Activated CD4-positive, alpha-beta T cell treated with anti-CD3 and anti-CD28 coated beads for 36 hours (primary cell): Measurements from ENCODE around the gene AFAP1. TPM values are rescaled to one million over a fixed set of nuclear protein-coding genes. Genes with fewer than 3 reads are reported as not detected.

Experiments
- ATAC-seq: fragments of 200-7000 bp; cut with Tn5 transposase; one replicate; pipeline ENCODE4 v1.10.0; 2021; ENCODE audit warnings: mild to moderate bottlenecking, moderate library complexity
- CTCF ChIA-PET: fragments of 350-600 bp; sonication (Branson Sonifier 250); formaldehyde crosslinking; loops from one replicate; lab custom pipeline; 2021; ENCODE audit warnings: antibody characterized with exemption; lab: Charles Lee
- POLR2A ChIA-PET: fragments of 350-600 bp; sonication (Branson Sonifier 250); formaldehyde crosslinking; loops from one replicate; lab custom pipeline; 2021; ENCODE audit warnings: antibody characterized with exemption, inconsistent platforms; lab: Charles Lee
- DNase-seq: peaks from one replicate; pipeline ENCODE4 v3.0.0-alpha.2; 2020
- H3K27ac Mint-ChIP-seq: one replicate; pipeline ENCODE4 v1.8.0; 2021; ENCODE audit warnings: mixed read lengths
- H3K27me3 Mint-ChIP-seq: one replicate; pipeline ENCODE4 v1.8.0; 2021; ENCODE audit warnings: mixed read lengths
- H3K36me3 Mint-ChIP-seq: one replicate; pipeline ENCODE4 v1.8.0; 2021; ENCODE audit warnings: low read depth, mixed read lengths
- H3K4me1 Mint-ChIP-seq: one replicate; pipeline ENCODE4 v1.8.0; 2021; ENCODE audit warnings: mixed read lengths
- H3K4me3 Mint-ChIP-seq: one replicate; pipeline ENCODE4 v1.8.0; 2021; ENCODE audit warnings: mild to moderate bottlenecking, moderate library complexity, mixed read lengths
- H3K9me3 Mint-ChIP-seq: one replicate; pipeline ENCODE4 v1.8.0; 2021; ENCODE audit warnings: low read depth, mixed read lengths
- intact Hi-C, 2 experiments: fragments of 100-400 bp; cut with DNase I in 1 of 2; cut with micrococcal nuclease in 1 of 2; formaldehyde crosslinking; loops; one replicate each; pipeline versions ENCODE4 v1.14.2 to v1.15.1; 2022 to 2024; cut with DNase I, micrococcal nuclease
- total RNA-seq, 2 experiments: library from RNA; stranded (reverse); gene quantifications; one replicate each; pipeline ENCODE4 v1.2.3, GENCODE V29; 2021

Gene AFAP1
- total RNA-seq, 2 experiments from 2014 or later, result 27.1 to 27.2 TPM

DNA sequence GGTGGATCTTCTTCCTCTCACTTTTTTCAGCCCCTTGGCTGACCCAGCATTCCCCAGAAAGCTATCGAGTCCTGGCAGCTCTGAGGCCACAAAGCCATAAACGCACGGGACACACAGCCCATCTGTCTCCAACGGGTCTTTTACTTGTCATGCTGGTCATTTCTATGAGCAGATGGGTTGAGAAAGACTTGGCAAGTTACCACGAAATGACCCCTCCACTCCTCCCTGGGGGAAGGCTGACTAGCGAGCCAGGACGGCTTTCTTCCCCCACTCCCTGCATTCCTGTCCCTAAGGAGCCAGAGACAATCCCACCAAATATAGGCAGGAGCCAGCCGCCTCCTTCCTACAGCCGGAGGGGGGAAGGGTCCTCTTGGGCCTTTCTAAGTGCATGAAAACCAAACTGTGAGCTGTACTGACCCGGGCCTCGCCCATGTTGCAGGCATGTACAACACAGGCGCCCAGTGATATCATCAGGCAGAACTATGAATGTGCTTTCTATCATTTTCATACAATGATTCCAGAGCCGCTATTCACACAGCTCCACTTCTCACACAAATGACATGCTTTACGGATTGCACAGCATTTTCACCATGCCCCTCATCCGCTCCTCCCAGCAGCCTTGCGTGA is 28.6 kb downstream of the AFAP1 start:
- ATAC-seq (no peak), DNase-seq (no peak)
- Mint-ChIP-seq H3K36me3 (peaks cover 4% of the 10 kb centered on the region), H3K9me3 (no peaks in the 10 kb centered on the region), H3K4me3 (no peak overlapping the region), H3K27me3 (no peaks in the 10 kb centered on the region), H3K4me1 (peaks cover 40% of the 10 kb centered on the region), H3K27ac (no peak overlapping the region)
- POLR2A ChIA-PET, result no interaction called here
- intact Hi-C loops, result no loop called here
- CTCF ChIA-PET, result no interaction called here

DNA sequence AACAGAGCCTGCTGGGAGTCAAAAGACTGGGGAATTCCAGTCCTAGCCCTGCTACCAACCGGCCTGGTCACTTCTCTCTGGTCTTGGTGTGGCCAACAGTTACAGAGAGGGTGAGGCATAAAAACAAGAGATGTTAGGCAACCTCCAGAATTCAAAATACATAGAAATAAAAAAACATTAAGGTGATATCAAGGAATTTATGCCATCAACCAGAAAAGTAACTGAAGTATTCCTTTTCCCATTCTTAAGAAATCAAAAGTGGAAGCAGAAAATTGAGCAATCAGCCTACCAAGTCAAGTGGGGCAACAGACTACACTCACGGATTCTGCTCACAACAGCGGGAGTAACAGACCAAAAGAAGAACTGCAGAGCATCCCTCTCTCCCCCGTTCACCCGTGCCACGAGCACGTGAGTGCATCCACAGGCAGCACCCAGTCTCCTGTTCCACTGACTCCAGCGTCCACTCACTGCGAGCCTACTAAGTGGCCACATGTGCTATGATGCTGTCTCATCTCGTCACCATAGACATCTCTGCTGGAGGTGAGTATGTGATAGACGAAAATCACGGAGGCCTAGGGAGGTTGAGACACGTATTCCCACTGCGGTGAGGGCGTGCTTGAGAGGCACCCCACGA is 29.3 kb downstream of the AFAP1 start:
- ChIA-PET CTCF (no interaction called here), POLR2A (no interaction called here)
- intact Hi-C loops, result no loop called here
- DNase-seq (no peak), ATAC-seq (no peak)
- Mint-ChIP-seq H3K4me1 (peaks cover 42% of the 10 kb centered on the region), H3K36me3 (peaks cover 4% of the 10 kb centered on the region), H3K27ac (no peak overlapping the region), H3K4me3 (no peak overlapping the region), H3K9me3 (no peaks in the 10 kb centered on the region), H3K27me3 (no peaks in the 10 kb centered on the region)

DNA sequence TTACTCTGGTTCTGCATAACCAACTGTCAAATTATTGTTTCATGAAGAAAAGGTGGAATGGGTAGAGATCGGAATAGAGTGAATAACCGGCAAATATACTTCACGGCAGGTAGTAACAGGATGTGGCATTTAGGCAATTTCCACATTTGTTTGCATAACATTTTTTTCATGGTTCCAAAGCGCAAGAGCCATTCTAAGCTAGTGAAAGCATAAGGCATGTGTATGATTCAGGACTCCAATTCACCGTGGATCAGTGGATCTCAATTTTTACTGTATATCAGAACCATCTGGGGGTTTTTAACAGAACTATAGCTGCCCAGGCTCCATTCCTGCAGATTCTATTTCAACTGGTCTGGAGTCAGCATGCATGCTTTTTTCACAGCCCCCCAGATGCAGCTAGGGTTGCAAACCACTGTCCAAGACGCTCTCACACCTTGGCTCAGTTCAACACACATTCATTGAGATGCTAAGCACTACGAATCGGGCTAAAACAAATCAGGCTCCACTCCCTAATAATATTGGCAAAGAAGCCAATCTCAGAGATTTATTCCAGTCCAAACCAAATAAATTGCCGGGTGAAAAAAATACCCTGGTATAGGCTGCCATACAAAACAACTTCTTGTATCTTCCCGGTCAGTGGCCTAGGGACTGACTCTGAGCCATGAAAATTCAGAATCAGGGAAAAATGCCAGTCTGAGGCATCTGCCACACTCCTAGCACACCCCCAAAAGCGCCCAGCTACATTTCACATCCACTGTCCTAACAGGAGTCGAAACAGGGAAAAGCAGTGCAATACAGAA is 30.0 kb downstream of the AFAP1 start:
- no peak for DNase-seq
- H3K27ac Mint-ChIP-seq, result no peak overlapping the region
- no peak overlapping the region for H3K4me3 Mint-ChIP-seq
- ChIA-PET POLR2A (no interaction called here), CTCF (interaction anchor here (1.1 to 1.4 kb wide), 3 partner anchors 105 to 174 kb away, joined by 3 to 4 read pairs (median 4); no protein-coding TSS in a partner anchor)
- no peaks in the 10 kb centered on the region for H3K36me3 Mint-ChIP-seq
- ATAC-seq, result no peak
- no peaks in the 10 kb centered on the region for H3K27me3 Mint-ChIP-seq
- intact Hi-C loops, result no loop called here
- H3K9me3 Mint-ChIP-seq, result no peaks in the 10 kb centered on the region
- peaks cover 37% of the 10 kb centered on the region for H3K4me1 Mint-ChIP-seq

DNA sequence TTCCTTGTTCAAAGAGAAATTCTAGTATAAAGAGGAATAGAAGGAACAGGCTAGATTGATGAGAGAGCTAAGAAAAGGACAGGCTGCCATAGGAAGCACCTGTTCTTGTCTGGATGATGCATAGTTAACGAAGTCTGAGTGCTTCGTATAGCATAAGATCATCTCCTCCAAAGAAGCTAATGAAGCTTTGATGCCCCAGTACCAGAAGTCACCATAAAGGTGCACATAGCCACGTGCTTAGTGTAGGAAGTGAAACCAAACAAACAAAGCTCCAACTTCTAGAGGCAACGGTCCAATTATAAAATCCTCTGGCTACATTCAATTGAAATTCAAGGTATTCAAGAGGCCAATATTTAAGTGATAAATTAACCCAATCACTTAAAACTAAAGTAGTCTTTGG is 31.0 kb downstream of the AFAP1 start:
- Mint-ChIP-seq H3K4me1 (peaks cover 43% of the 10 kb centered on the region), H3K27ac (no peak overlapping the region), H3K9me3 (no peaks in the 10 kb centered on the region), H3K36me3 (no peaks in the 10 kb centered on the region), H3K4me3 (no peak overlapping the region), H3K27me3 (no peaks in the 10 kb centered on the region)
- intact Hi-C loops, result no loop called here
- ATAC-seq (no peak), DNase-seq (no peak)
- ChIA-PET POLR2A (no interaction called here), CTCF (interaction anchor here (0.9 to 1.4 kb wide), 5 partner anchors 9 to 175 kb away, joined by 3 to 4 read pairs (median 3); no protein-coding TSS in a partner anchor)

DNA sequence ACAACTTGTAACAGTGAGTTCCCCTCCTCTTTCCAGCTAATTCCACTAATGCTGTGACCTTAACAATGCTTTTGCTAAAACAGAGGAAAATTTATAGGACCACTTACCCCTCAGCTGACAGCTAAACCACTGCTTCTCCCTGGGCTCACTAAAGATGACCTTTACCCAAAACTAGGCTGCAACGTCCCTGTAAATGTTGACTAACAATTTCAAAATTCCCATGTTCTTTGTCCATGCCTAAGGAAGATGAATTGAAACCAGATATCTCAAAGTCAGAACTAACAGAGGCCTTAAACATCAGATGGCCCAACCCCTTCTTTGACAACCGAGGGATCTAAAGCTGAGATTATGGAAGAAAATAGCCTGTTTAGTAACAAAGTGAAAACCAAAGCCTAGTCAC is 32.5 kb downstream of the AFAP1 start:
- Mint-ChIP-seq H3K27ac (no peak overlapping the region), H3K4me1 (peaks cover 47% of the 10 kb centered on the region), H3K4me3 (no peak overlapping the region), H3K36me3 (no peaks in the 10 kb centered on the region), H3K9me3 (no peaks in the 10 kb centered on the region), H3K27me3 (no peaks in the 10 kb centered on the region)
- ATAC-seq, result no peak
- ChIA-PET POLR2A (no interaction called here), CTCF (interaction anchor here (0.7 kb wide), 1 partner anchor 139 kb away, joined by 3 read pairs; no protein-coding TSS in a partner anchor)
- DNase-seq, result no peak
- intact Hi-C loops, result no loop called here

DNA sequence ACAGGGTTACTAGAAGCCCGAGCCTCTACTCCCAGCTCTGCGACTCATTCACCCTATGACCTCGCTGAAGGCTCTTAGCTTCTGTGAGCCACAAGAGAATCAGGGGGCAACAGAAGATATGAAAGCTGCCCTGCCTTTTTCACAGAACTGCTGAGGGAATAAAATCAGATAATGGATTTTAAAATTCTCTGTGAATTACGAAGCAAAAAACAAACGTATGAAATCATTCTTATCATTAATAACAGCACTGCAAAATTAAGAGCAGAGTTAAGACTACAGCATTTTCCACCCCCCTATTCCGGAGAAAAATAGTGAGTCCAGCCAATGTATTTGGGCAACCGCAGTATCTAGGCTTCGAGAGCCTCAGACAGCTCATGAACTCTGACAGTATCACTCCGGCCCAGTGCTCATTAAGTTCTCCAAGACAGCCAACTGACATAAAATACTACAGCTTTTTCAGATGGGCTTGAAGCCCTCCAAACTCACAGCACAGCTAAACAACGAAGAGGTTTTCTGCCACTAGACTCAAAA is 33.4 kb downstream of the AFAP1 start:
- POLR2A ChIA-PET, result no interaction called here
- H3K9me3 Mint-ChIP-seq, result no peaks in the 10 kb centered on the region
- no peak for ATAC-seq
- H3K36me3 Mint-ChIP-seq, result no peaks in the 10 kb centered on the region
- no peak overlapping the region for H3K4me3 Mint-ChIP-seq
- H3K27ac Mint-ChIP-seq, result no peak overlapping the region
- CTCF ChIA-PET, result interaction anchor here (0.7 to 1.7 kb wide), 2 partner anchors 9 to 32 kb away, joined by 3 to 4 read pairs; no protein-coding TSS in a partner anchor
- intact Hi-C loops, result no loop called here
- DNase-seq, result no peak
- H3K4me1 Mint-ChIP-seq, result peaks cover 52% of the 10 kb centered on the region
- no peaks in the 10 kb centered on the region for H3K27me3 Mint-ChIP-seq

DNA sequence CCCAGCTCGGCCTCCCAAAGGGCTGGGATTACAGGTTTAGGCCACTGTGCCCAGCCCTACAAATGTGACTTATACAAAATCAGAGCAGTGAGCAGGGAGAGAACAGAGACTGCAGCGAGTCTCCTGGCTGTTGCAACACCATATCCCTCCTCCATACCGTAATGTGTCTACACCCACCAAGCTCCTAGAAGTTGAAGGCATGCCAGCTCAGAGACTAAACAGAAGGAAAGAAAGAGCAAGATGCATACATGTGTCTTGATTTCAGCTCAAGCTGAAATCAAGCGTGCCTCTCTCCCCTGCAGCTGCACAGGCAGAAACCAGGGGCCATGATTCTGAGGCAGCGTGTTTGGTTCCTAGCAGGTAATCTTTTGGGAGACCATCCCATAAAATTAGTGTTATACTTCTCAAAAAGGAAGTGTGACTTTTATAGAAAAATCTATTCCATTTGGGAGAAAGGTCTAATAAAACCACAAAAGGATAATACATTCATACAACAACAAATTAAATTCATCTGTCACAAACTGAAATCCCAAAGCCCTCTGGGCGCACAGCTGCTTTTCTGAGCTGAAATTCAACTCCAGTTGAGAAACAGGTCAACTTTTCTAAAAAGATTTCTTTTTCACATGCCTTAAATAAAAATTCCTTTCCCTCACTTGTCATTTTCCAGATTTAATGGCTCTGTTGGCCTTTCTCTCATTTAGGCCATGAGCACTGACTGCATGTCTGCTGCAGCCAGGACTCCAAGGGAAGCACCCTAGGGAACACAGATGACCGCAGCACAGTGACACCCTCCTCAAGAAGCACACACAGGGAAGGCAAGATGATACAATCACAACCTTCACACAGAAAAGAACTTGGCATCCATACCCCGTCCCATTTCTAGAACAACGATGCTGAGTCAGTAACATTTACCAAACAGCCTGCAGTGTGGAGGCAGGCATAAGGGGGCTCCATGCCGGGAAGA is 34.4 kb downstream of the AFAP1 start:
- H3K9me3 Mint-ChIP-seq, result no peaks in the 10 kb centered on the region
- ChIA-PET POLR2A (no interaction called here), CTCF (interaction anchor here (0.6 to 1.7 kb wide), 3 partner anchors 10 to 59 kb away, joined by 3 to 4 read pairs (median 3); no protein-coding TSS in a partner anchor)
- H3K36me3 Mint-ChIP-seq, result no peaks in the 10 kb centered on the region
- no peak overlapping the region for H3K4me3 Mint-ChIP-seq
- H3K4me1 Mint-ChIP-seq, result peaks cover 55% of the 10 kb centered on the region
- DNase-seq (no peak), ATAC-seq (no peak)
- peaks cover 3% of the 10 kb centered on the region for H3K27me3 Mint-ChIP-seq
- intact Hi-C loops, result no loop called here
- no peak overlapping the region for H3K27ac Mint-ChIP-seq

DNA sequence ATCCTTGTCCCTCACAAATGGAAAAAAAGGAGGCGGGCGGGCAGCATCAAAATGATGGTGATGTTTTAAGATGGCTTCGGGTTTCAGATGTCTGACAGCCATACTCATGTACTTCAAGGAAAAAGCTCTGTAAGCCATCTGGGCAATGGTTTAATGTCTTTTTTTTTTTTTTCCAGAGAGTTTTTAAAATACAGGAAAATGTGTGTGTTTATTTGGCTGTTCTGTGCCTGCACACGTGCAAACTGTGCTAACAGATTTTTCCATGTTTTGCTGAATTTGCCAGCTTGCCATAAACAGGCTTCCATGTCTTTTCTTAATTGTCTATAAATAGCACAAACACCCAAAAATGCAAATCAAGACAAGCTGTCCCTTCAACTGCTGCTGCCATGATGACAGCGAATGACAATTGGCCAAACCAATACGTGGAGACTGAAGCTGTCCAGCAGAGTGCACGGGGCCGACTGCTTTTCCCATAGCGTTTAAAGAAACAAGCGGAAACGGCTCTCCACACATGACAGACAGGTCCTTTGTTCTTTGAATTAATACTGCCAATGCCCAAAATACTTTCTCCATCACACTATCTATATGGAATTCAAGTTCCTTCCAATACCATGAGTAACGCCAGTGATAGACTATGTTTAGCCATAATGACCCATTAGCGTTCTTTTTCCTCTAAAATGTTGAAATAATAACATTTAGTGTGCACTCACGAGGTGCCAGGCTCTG is 35.7 kb downstream of the AFAP1 start:
- peaks cover 3% of the 10 kb centered on the region for H3K27me3 Mint-ChIP-seq
- ChIA-PET POLR2A (no interaction called here), CTCF (interaction anchor here (0.6 to 1.1 kb wide), 2 partner anchors 9 to 58 kb away, joined by 3 read pairs; no protein-coding TSS in a partner anchor)
- peaks cover 46% of the 10 kb centered on the region for H3K4me1 Mint-ChIP-seq
- H3K27ac Mint-ChIP-seq, result no peak overlapping the region
- H3K9me3 Mint-ChIP-seq, result no peaks in the 10 kb centered on the region
- H3K36me3 Mint-ChIP-seq, result no peaks in the 10 kb centered on the region
- intact Hi-C loops, result no loop called here
- DNase-seq (no peak), ATAC-seq (no peak)
- no peak overlapping the region for H3K4me3 Mint-ChIP-seq

DNA sequence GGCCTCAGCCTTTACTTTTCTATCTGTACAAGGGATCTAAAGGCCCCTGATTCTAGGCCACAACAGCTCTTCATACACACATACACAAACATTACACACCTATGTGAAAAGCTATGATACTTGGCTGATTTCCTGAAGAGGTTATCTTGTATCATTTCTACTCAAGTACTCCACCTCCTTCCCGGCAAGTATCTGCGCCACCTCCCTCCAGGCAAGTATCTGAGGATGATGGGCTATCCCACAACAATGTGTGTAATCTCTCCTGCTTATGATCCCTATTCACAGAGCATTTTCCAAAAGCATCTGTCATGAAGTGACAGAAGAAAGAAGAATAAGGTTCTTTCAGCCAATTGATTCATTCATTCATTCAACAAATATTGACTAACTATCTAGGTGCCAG is 36.8 kb downstream of the AFAP1 start:
- POLR2A ChIA-PET, result no interaction called here
- ATAC-seq (no peak), DNase-seq (no peak)
- no peak overlapping the region for H3K27ac Mint-ChIP-seq
- H3K9me3 Mint-ChIP-seq, result no peaks in the 10 kb centered on the region
- peaks cover 3% of the 10 kb centered on the region for H3K27me3 Mint-ChIP-seq
- CTCF ChIA-PET, result interaction anchor here (1.1 kb wide), 1 partner anchor 11 kb away, joined by 3 read pairs; no protein-coding TSS in a partner anchor
- peaks cover 42% of the 10 kb centered on the region for H3K4me1 Mint-ChIP-seq
- no peaks in the 10 kb centered on the region for H3K36me3 Mint-ChIP-seq
- no peak overlapping the region for H3K4me3 Mint-ChIP-seq
- intact Hi-C loops, result no loop called here

DNA sequence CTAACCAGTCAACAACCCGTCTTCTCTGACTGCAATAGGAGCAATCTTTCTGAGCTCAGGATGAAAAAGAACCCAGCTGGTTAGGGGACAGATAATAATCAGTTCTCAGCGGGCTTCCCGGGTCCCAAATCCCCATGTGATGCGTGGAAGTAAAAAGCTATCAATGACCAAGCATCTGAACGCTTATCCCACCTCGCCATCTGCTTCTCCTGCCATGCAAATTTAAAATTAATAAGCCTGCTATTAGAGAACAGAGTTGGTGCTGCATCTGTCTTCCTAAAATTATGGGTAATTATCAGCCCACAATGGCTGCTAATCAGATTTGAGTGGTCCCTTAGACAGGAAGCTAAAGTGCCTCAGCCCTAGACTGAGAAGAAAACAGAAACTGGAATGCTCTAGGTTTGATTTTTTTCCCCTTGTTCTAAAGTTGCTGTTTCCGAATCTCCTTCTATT is 37.5 kb downstream of the AFAP1 start:
- Mint-ChIP-seq H3K9me3 (no peaks in the 10 kb centered on the region), H3K4me1 (peaks cover 41% of the 10 kb centered on the region), H3K4me3 (no peak overlapping the region), H3K36me3 (no peaks in the 10 kb centered on the region), H3K27ac (no peak overlapping the region), H3K27me3 (peaks cover 3% of the 10 kb centered on the region)
- ATAC-seq (no peak), DNase-seq (no peak)
- POLR2A ChIA-PET, result no interaction called here
- CTCF ChIA-PET, result interaction anchor here (0.6 to 0.8 kb wide), 2 partner anchors 25 to 50 kb away, joined by 3 read pairs; no protein-coding TSS in a partner anchor
- intact Hi-C loops, result no loop called here
